Parathyroid adenoma (tissue), 2 donors: ENCODE data around the gene GRK1.

ENCODE experiments used
- H2AFZ ChIP-seq: fragments of 300-600 bp; sonication (generic); one replicate; pipeline ENCODE4 v1.7.0; 2017; ENCODE audit warnings: antibody characterized with exemption, mild to moderate bottlenecking
- H3K27ac ChIP-seq: fragments of 300-600 bp; sonication (generic); one replicate; pipeline ENCODE4 v1.7.0; 2017
- H3K27me3 ChIP-seq: fragments of 300-600 bp; sonication (generic); one replicate; pipeline ENCODE4 v1.7.0; 2017; ENCODE audit warnings: low read length; ENCODE audit not compliant: control insufficient read depth, insufficient read depth
- H3K36me3 ChIP-seq: fragments of 300-600 bp; sonication (generic); one replicate; pipeline ENCODE4 v1.7.0; 2017; ENCODE audit warnings: low read length; ENCODE audit not compliant: control insufficient read depth, insufficient read depth
- H3K4me1 ChIP-seq: fragments of 300-600 bp; sonication (generic); one replicate; pipeline ENCODE4 v1.7.0; 2017; ENCODE audit warnings: control low read depth
- H3K4me2 ChIP-seq: fragments of 300-600 bp; sonication (generic); one replicate; pipeline ENCODE4 v1.7.0; 2017; ENCODE audit warnings: low read length
- H3K4me3 ChIP-seq: fragments of 300-600 bp; sonication (generic); one replicate; pipeline ENCODE4 v1.7.0; 2017; ENCODE audit warnings: low read depth, low read length
- H3K79me2 ChIP-seq: fragments of 300-600 bp; sonication (generic); one replicate; pipeline ENCODE4 v1.7.0; 2017; ENCODE audit warnings: control low read depth
- H3K9ac ChIP-seq: fragments of 300-600 bp; sonication (generic); one replicate; pipeline ENCODE4 v1.7.0; 2017; ENCODE audit warnings: mild to moderate bottlenecking
- H3K9me3 ChIP-seq: fragments of 300-600 bp; sonication (generic); one replicate; pipeline ENCODE4 v1.7.0; 2017; ENCODE audit warnings: low read length; ENCODE audit not compliant: control insufficient read depth
- TF ChIP-seq, protein P1 (sequence below): fragments of 300-600 bp; sonication (generic); IDR thresholded peaks from one replicate; pipeline ENCODE4 v1.7.0; 2017; ENCODE audit warnings: antibody characterized with exemption, mild to moderate bottlenecking
- donor health status: primary hyperparathyroidism.

Gene GRK1

DNA sequence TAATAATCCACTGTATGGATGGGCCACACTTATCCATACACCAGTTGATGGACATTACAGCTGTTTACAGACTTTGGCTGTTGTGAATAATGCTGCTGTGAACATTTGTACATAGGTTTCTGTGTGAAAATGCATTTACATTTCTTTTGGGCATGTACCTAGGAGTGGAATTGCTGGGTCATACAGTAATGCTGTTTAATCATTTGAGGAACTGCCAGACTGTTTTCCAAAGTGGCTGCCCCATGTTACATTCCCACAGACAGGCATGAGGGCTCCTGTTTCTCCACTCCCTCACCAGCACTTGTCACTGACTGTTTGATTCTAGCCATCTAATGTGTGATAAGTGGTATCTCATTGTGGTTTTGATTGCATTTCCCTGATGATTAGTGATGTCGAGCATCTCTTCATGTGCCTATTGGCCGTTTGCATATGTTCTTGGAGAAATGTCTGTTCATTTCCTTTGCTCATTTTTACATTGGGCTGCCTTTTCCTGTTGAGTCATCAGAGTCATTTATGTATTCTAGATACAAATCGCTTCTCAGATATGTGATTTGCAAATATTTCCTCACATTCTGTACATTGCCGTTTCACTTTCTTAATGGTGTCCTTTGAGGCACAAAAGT, 104.8 kb downstream of the GRK1 start:
- no peaks in the 10 kb centered on the region for H3K27me3 ChIP-seq
- H3K9me3 ChIP-seq, result no peaks in the 10 kb centered on the region
- no peak overlapping the region for H3K27ac ChIP-seq
- H3K79me2 ChIP-seq, result no peaks in the 10 kb centered on the region
- H3K36me3 ChIP-seq, result no peaks in the 10 kb centered on the region
- no peak overlapping the region for H3K4me3 ChIP-seq
- H3K4me1 ChIP-seq, result no peaks in the 10 kb centered on the region
- TF ChIP-seq, protein P1, sequence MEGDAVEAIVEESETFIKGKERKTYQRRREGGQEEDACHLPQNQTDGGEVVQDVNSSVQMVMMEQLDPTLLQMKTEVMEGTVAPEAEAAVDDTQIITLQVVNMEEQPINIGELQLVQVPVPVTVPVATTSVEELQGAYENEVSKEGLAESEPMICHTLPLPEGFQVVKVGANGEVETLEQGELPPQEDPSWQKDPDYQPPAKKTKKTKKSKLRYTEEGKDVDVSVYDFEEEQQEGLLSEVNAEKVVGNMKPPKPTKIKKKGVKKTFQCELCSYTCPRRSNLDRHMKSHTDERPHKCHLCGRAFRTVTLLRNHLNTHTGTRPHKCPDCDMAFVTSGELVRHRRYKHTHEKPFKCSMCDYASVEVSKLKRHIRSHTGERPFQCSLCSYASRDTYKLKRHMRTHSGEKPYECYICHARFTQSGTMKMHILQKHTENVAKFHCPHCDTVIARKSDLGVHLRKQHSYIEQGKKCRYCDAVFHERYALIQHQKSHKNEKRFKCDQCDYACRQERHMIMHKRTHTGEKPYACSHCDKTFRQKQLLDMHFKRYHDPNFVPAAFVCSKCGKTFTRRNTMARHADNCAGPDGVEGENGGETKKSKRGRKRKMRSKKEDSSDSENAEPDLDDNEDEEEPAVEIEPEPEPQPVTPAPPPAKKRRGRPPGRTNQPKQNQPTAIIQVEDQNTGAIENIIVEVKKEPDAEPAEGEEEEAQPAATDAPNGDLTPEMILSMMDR, result no peak
- no peak overlapping the region for H2AFZ ChIP-seq
- no peak overlapping the region for H3K4me2 ChIP-seq
- H3K9ac ChIP-seq, result no peak overlapping the region

GRCh38 chr13:113774177-113775107, 107.4 kb downstream of the GRK1 start:
- no peak overlapping the region for H3K4me3 ChIP-seq
- H2AFZ ChIP-seq, result no peak overlapping the region
- TF ChIP-seq, protein P1, result no peak
- H3K4me2 ChIP-seq, result no peak overlapping the region
- no peaks in the 10 kb centered on the region for H3K27me3 ChIP-seq
- no peak overlapping the region for H3K9ac ChIP-seq
- no peaks in the 10 kb centered on the region for H3K79me2 ChIP-seq
- H3K36me3 ChIP-seq, result no peaks in the 10 kb centered on the region
- no peak overlapping the region for H3K27ac ChIP-seq
- H3K4me1 ChIP-seq, result no peaks in the 10 kb centered on the region
- H3K9me3 ChIP-seq, result no peaks in the 10 kb centered on the region

- H3K79me2 ChIP-seq, result no peaks in the 10 kb centered on the region
- no peak overlapping the region for H3K4me3 ChIP-seq
- no peak overlapping the region for H3K4me2 ChIP-seq
- no peaks in the 10 kb centered on the region for H3K9me3 ChIP-seq
- H3K9ac ChIP-seq, result no peak overlapping the region
- TF ChIP-seq, protein P1, result no peak
- H2AFZ ChIP-seq, result no peak overlapping the region
- no peaks in the 10 kb centered on the region for H3K36me3 ChIP-seq
- no peaks in the 10 kb centered on the region for H3K4me1 ChIP-seq
- H3K27ac ChIP-seq, result no peak overlapping the region
- H3K27me3 ChIP-seq, result no peaks in the 10 kb centered on the region
Observed at GRCh38 chr13:113775451-113776145, 108.6 kb downstream of the GRK1 start.

GRCh38 chr13:113776231-113777125, 109.5 kb downstream of the GRK1 start:
- no peak overlapping the region for H2AFZ ChIP-seq
- TF ChIP-seq, protein P1, result no peak
- H3K79me2 ChIP-seq, result no peaks in the 10 kb centered on the region
- H3K9me3 ChIP-seq, result no peaks in the 10 kb centered on the region
- no peak overlapping the region for H3K4me3 ChIP-seq
- H3K27me3 ChIP-seq, result no peaks in the 10 kb centered on the region
- no peak overlapping the region for H3K4me2 ChIP-seq
- no peak overlapping the region for H3K27ac ChIP-seq
- no peaks in the 10 kb centered on the region for H3K4me1 ChIP-seq
- H3K36me3 ChIP-seq, result no peaks in the 10 kb centered on the region
- no peak overlapping the region for H3K9ac ChIP-seq
